NK-92 (cell line): ENCODE data around the gene DDX39A.
"Not testable (repeated sequence)": the region's sequence is repeated elsewhere in the genome, so short reads cannot be mapped to it uniquely, and the experiment has no call there.

Source experiments
- DNase-seq: peaks from one replicate; lab custom pipeline; 2025; ENCODE audit not compliant: unreplicated experiment; lab: John Stamatoyannopoulos, UW

DDX39A gene

GRCh38 chr19:14391156-14391821 is 27.9 kb downstream of the DDX39A start:
- no peak for DNase-seq

- DNase-seq, result no peak
Measured at GRCh38 chr19:14390548-14390947, 28.6 kb downstream of the DDX39A start.

DNA sequence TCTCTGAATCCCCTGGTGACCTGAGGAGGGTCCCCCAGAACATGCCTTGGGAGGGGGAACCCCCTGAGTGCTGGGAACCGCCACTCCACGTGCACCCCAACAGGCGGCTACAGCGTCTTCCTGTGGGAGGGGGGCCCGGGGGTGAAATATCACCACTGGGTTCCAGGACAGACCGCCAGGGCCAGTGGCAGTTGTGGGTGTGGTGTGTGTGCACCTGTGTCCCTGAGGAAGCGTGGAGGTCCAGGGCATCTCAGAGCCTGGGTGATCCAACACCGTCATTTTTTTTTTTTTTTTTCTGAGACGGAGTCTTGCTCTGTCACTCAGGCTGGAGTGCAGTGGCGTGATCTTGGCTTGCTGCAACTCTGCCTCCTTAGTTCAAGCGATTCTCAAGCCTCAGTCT is 33.6 kb downstream of the DDX39A start:
- no peak for DNase-seq

DNA sequence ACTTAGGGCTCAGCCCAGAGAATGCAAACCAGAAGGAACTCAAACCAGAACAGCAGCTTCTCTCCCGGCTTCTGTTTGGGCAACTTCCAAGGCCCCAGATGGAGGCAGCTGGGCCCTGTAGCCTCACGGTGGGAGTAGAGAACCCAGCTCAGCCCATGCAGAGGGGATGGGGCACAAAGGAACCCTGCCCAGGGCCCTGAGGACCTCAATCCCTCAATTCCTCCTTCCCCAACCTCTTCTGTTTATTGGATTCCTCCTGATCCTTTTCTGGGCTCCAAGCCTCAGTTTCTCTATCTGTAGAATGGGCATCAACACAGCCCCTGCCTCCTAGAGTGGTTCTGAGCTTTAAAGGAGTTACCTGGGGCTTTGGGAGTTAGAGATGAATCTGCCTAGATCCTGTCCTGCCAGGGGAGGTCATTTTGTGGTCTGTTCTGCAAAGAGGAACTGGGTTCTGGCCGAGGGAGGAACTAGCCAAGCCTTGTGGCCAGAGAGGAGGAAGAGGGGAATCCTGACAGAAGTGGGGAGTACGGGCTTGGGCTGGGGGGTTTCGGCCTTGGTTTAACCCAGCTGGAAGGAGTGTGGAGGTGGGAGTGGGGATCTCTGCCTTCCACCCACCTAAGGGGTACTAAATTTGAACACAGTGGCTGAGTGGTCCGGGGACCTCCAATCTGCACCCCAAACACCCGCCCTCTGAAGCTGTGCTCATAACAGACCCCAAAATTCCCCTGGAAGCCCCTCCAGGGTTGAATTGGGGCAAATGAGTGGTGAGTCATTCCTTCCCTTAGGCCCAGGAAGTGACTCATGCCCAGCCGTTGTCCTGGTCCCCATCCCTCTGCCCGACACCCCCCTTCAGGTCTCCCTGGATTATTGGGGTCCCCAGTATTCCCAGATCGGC is 35.2 kb downstream of the DDX39A start:
- DNase-seq, result no peak

- no peak for DNase-seq
Measured at GRCh38 chr19:14381689-14382474, 37.3 kb downstream of the DDX39A start.

- no peak for DNase-seq
Measured at GRCh38 chr19:14379294-14380065, 39.7 kb downstream of the DDX39A start.

GRCh38 chr19:14378890-14379289 is 40.3 kb downstream of the DDX39A start:
- no peak for DNase-seq

- DNase-seq, result no peak
Measured at GRCh38 chr19:14377883-14378328, 41.2 kb downstream of the DDX39A start.

DNA sequence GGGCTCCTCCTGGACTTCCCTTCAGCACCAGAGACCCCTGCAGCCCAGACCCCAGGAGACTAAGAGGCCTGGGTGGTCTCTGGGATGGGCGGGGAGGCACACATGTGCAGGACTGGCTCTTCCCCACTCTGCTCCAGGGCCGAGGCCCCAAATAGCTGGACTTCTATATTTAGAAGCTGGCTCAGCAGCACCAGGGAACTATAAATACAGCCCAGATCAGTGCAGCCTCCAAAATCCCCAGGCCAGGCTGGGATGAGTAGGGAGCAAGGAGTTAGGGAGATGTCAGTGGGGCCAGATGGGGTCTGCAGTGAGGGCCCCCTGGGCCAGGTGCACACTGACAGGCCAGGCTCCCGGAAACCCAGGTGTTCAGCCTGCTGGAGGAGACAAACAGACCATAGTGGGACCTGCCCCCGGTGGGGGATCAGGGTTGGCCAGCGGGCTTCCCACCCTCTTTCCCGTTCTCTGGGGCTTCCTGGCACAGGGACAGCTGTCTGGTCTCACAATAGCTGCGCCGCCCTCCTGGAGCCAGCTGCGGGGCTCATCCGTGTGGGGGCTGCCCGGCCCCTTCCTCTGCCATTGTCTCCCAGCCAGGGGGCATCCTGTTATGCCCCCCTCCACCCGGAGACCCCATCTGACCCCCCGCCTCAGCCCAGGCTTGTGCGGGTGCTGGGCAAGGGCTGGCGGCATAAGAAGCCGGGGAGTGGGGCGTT is 43.4 kb downstream of the DDX39A start:
- DNase-seq, result no peak

GRCh38 chr19:14375055-14375581 is 44.0 kb downstream of the DDX39A start:
- peak; percentile 53 for DNase-seq

GRCh38 chr19:14374313-14374712 is 44.8 kb downstream of the DDX39A start:
- not testable (repeated sequence) for DNase-seq

GRCh38 chr19:14372384-14373077 is 46.6 kb downstream of the DDX39A start:
- DNase-seq, result not testable (repeated sequence)

DNA sequence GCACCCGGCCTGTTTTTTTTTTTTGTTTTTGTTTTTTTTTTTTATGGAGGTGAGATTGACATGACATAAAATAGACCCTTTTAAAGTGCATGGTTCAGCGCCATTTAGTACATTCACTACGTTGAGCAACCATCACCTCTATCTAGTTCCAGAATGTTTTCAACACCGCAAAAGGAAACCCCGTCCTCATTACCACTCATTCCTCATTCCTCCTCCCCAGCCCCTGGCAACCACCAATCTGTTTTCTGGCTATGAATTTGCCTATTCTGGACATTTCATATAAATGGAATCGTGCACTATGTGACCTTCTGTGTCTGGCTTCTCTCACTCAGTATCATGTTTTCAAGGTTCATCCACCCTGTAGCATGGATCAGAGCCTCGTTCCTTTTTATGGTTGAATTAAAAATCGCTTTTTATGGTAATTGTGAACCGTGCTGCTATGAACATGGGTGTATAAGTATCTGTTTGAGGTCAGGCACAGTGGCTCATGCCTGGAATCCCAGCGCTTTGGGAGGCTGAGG is 47.8 kb downstream of the DDX39A start:
- no peak for DNase-seq

DNA sequence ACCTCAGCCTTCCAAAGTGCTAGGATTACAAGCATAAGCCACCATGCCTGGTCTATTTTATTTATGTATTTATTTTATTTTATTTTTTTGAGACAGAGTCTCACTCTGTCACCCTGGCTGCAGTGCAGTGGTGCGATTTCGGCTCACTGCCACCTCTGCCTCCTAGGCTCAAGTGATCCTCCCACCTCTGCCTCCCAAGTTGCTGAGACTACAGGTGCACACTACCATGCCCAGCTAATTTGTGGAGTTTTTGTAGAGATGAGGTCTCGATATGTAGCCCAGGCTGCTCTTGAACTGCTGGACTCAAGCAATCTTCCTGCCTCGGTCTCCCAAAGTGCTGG is 48.2 kb downstream of the DDX39A start:
- no peak for DNase-seq

DNA sequence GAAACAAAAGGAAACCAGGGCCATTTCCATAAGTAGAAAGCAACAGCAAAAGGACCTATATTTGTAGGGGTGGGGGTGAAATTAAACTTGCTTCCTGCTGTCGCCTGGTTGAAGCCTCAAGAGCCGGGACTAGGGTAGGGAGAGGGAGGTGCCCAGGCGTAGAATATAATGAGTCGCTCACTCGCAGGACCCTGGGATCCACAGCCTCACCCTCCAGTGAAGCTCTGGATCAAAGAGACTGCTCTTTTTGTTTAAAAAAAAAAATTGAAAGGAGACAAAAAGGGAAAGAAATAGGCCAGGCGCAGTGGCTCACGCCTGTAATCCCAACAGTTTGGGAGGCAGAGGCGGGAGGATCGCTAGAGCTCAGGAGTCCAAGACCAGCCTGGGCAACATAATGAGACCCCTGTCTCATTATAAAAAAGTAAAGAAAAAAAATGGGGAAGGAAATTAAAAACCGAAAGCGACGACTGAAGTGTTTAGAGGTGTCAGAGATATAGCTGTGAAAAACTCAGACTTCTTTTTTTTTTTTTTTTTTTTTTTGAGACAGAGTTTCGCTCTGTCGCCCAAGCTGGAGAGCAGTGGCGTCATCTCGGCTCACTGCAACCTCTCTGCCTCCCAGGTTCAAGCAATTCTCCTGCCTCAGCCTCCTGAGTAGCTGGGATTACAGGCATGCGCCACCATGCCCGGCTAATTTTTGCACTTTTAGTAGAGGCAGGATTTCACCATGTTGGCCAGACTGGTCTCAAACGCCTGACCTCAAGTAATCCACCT is 48.8 kb downstream of the DDX39A start:
- no peak for DNase-seq

DNA sequence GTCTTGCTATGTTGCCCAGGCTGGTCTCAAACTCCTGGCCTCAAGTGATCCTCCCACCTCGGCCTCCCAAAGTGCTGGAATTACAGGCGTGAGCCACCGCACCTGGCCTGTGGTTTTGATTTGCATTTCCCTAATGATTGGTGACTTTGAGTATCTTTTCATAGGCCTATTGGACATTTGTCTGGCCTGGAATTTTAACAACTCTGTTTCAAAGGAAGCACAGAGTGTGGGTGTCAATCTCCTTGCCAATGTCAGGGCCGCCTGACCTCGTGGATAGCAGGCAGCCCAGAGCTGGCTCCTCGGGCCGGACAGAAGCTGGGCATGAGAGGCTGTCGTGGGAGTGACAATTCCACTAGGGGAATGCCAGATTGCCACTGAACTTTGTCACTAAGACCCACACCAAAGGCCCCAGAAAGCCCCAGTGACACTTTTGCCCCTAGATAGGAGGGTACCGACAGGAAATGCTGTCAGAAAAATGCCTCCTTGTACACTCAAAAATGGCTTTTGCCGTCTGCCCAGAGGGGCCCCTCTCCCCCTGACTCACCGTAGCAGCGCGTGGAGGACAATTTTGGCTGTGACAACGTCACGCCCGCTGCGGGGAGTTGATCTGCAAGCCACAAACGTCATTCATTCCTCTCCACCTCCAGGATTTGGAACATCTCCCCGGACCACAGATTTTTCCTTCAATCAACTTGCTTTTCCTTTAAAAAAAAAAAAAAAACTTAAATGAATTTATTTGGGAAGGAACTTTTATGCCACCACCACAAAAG is 49.6 kb downstream of the DDX39A start:
- no peak for DNase-seq

GRCh38 chr19:14368011-14368513 is 51.1 kb downstream of the DDX39A start:
- DNase-seq, result no peak
